CD4-positive, alpha-beta T cell treated with Interleukin-6 for 4 hours (primary cell): ENCODE measurements around the gene TNRC18.

Experiments used
- DNase-seq: peaks from one replicate; pipeline ENCODE4 v3.0.0-alpha.2; 2020; ENCODE audit warnings: mixed read lengths

Gene TNRC18

DNA sequence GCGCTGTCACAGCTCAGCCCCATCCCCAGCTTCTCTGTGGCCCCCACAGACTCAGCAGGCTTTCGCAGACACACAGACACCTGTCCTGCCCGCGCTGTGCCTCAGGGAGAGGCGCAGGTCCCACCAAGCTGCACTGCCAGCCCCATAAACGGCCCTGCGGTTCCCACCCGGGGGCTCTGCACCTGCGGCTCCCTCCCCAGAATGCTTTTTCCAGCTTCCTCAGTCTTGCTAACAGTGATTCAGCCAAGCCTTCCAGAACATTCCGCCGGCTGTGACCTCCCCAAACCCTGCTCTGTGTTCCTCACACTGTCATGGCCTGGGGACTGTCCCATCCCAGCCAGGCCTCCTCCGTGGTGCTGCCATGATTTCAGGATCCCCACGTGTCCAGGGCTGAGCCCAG lies 27.8 kb upstream of the TNRC18 start:
- DNase-seq = no peak

DNA sequence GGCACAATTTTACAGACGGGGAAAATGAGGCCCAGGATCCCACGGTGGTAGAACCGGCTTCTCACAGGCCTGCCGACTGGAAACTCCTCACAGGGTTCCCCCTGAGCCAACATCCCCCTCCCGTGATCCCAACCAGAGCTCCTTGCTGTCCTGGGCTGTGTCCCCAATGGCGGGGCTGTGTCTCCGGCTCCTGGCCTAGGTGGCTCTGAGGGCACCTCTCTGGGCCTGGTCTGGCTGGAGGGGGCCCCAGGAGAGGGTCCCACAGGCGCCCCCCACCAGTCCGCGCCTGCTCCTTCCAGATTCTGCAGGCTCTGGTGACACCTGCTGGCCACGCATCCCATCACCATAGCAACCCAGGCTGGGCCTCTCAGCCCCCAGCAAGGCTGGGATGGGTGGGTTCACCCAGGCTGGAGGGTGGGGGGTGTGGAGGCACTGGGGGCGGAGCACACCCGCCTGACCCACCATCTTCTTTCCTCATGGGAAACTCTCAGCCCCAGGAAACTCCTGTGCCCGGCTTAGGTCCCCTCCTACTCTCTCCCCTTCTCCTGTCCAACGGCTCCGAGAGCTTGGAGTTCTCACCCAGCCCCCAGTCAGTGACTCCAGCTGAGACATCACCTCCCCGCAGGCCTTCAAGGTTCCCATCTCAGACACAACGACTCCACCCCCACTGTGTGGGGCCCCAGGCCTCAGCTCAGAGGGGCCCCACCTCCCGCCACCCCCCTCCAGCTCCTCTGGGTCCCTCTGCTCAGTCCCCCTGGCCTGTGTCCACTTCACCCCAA lies 27.1 kb upstream of the TNRC18 start:
- peak; percentile 60 for DNase-seq

DNA sequence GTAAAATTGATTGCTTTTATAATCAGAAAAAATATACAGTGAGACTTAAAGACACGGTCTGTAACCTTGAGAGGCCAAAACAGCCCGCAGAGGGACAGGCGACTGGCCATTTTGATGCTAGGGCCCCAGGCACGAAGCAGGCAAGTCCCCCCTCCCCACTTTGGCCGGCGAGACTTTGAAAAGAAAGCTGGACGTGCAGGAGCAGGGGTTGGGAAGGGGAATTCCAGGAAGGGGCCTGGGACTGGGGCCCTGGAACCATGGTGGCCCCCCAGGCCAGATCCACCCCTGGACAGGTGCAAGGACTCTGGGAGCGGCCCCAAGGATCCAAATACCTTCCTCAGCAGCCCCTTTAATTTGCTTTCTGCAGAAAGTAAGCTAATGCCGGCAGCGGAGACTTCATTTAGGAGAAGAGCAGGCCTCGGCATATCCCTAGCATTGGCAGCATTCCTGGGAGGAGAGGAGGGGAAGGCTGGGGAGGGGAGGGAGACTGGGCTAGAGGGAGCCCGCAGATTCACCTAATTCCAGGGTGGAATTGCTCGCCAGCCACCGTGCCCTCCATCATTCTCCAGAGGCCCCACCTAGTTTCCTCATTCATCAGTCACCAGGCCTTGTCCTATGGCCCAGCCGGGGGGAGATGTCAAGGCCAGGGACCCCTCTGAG lies 24.9 kb upstream of the TNRC18 start:
- DNase-seq = no peak

DNA sequence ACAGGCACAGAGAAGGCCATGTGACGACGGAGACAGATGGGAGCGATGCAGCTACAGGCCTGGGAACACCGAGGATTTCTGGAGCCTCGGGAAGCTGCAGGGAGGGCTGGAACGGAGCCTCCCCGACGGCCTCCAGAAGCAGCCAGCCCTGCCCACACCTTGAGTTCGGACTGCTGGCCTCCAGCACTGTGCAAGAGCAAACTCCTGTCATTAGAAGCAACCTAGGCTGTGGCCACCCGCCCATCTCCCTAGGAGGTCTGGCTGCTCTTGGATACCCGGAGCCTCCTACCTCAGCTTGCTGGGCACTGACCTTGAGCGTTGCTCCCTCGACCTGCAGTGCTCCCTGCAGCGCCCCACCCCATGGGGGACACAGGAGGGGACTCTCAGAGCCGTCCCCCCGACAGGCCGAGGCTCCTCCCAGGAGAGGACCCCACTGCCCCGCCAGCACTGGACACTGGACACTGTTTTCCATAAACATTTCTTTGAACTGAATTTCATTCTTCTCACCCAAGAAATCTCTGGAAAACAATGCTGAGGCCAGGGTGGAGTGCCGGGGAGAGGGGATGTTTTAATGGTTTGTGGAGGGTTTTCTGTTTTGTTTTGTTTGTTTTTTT lies 22.5 kb upstream of the TNRC18 start:
- DNase-seq = no peak

DNA sequence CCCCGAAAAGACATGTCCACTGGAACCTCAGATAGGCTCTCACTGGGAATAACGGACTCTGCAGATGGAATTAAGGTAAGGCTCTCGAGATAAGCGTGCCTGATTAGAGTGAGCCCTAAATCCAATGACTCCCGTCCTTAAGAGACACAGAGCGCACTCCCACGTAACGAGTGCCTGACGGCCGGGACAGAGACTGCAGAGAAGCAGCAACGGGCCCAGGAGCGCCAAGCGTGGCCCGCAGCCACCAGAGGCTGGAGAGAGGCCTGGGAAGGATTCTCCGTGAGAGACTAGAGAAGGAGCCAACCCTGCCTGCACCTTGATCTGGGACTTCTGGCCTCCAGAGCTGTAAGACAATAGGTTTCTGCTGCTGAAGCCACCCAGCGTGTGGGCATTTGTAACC lies 20.0 kb upstream of the TNRC18 start:
- DNase-seq = no peak

DNA sequence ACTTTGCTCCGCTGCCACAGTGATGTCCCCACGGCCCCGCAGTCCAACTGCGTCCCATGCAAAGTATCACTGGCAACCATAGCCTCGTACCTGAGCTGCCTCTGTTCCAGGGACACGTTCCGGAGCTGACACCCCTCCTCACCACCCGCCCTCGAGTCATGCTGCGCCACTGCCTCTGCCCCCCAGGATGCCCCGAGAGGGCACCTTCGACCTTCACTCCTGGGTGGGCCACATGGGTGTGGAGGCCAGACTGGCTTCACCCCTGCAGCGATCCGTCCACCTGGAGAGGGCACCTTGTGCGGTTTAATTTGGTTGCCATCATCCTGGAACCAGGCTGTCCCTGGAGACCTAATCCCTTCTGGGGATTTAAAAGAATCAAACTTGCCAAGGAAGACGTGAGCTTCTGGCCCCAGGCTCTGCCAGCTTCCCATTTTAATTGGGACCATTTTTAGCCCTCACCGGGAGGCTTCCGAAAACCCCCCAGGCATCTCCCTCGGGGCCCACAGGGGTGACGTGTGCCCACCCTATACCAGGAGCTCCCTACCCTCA lies 19.2 kb upstream of the TNRC18 start:
- DNase-seq = no peak

DNA sequence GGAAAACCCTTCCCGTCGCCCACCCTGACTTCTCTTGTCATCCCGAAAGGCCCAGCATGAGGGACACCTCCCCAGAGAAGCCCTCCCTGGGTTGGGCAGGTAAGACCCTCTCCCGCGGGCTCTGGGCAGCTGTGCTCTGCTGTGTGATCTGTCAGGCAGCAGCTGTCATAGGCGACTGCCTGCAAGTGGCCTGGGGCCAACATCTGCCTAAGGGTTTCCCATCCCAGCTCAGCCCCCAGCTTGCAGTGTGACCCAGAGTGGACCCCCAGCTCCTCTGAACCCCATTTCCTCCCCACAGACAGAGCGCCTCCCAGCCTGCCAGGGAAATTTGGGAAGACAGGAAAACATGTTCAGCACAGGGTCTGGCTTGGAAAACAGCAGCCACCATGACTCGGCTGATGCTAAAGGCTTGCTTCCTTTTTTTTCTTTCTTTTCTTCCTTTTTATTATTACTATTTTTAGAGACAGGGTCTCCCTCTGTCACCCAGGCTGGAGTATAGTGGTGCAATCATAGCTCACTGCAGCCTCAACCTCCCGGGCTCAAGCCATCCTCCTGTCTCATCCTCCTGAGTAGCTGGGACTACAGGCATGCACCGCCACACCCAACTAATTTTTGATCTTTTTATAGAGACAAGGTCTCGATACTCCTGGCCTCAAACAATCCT lies 18.3 kb upstream of the TNRC18 start:
- no peak for DNase-seq

DNA sequence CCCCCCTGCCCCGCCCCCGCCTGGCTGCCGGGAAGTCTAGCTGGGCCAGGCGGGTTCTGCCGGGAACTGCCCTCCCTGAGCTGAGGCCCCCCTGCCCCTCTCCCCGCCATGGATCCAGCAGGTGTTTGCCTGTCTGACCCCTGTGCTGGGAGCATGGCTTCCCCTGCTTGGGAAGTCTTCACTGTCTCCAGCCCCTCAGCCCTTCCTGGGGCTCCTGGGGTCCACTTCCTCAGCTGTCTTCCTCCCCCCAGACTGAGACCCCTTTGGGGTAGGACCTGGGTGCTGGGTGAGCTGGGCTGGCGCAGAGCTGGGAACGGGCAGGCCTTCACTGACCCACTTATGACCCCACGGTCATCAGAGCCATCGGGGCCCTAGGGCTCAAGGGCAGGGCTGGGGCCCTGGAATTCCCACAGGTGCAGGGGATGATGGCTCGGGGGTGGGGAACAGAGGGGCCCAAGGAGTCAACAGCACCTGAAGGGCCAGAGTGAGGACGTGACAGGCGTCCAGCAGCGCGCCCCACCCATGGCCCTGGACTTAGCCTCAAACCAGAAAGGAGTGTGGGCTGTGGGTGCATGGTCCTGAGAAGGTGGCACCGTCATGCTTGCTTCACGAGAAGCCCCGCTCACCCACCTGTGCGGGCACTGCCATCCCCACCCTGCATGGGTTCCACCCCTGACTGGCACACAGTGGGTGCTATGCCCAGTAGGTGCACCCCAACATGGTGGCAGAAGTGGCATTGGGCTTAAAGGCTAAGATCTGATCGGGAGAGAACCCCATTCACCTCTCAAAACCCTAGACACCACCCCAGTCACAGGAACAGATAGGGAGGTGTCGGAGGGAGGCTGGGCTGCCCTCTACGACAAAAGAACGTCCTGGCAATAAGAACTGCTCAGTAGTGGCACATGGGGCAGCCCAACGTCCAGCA lies 16.2 kb upstream of the TNRC18 start:
- DNase-seq = no peak

DNA sequence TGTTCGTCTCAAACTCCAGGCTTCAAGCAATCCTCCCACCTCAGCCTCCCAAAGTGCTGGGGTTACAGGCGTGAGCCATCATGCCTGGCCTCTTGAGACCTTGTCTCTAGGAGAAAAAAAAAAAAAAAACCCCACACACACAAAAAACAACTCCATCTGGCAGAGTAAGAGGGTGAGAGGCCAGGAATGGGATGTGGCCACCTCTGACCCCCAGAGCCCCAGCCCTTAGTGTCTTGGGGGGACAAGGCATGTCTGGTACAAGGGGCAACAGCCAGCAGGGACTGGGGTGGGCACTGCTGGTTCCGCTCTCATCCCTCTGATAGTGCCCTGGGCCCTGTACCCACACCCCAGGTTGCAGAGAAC lies 15.6 kb upstream of the TNRC18 start:
- DNase-seq = no peak

DNA sequence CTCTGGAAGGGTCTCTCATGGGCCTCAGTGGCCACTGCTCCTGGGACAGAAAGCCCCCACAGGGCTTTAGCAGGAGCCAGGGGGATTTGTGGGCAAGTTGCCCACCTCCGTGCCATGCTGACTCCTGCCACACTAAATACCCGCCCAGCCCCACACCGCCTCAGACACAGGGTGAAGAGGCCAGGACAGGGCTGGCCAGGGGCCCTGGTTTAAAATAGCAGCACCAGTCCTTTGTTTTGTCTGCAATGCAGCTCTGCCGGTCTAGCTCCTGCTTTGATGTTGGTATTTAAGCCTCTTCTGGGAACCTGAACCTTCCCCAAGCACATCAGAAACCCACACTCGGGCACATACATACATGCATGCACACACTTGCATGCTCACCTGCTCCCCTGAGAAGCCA lies 14.4 kb upstream of the TNRC18 start:
- DNase-seq = no peak

DNA sequence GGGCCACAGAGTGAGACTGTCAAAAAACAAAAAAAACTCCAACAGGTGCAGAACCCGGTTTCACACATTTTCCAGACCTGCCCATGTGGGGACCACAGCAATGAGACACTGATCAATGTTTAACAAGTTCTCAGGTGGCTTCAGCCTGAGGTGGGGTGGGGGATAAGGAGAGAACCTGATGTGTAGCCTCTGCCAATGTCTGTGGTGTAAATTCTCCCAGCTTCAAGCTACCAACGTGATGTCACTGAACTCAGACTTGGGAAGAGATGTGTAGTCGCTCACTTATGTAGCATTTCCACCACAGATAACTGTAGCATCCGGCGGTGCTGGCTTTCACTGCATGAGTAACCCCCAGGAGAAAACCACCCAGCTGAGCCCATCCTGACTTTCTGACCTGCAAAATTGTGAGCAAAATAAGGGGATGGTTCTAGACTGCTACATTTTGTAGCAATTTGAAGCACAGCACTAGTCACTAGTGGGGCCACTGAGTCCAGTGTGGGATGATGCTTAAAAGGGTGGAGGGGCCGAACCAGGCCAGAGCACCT lies 13.8 kb upstream of the TNRC18 start:
- DNase-seq = no peak

DNA sequence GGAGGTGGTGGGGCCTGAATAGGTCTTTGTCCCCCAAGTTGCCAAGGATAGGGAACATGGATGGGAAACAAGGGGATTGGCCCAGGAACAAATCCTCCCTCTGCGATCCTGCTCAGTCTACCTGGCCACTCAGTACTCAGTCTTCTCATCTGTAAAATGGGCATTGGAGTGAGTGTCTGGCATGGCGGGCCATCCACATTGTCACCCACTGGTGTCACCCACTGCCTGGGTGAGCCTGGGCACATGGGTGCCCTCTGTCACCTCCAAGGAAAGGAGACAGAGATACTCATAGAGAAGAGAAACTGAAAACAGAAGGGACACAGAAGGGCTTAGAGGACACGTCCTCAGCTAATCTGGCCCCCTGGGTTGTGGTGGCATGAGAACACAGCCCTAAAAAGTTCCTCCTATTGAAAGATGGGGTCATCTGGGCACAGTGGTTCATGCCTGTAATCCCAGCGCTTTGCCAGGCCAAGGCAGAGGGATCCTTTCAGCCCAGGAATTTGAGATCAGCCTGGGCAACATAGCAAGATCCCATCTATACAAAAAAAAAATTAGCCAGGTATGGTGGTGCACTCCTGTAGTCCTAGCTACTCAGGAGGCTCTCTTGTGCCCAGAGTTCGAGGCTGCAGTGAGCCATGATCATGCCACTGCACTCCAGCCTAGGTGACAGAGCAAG lies 12.5 kb upstream of the TNRC18 start:
- DNase-seq = no peak

DNA sequence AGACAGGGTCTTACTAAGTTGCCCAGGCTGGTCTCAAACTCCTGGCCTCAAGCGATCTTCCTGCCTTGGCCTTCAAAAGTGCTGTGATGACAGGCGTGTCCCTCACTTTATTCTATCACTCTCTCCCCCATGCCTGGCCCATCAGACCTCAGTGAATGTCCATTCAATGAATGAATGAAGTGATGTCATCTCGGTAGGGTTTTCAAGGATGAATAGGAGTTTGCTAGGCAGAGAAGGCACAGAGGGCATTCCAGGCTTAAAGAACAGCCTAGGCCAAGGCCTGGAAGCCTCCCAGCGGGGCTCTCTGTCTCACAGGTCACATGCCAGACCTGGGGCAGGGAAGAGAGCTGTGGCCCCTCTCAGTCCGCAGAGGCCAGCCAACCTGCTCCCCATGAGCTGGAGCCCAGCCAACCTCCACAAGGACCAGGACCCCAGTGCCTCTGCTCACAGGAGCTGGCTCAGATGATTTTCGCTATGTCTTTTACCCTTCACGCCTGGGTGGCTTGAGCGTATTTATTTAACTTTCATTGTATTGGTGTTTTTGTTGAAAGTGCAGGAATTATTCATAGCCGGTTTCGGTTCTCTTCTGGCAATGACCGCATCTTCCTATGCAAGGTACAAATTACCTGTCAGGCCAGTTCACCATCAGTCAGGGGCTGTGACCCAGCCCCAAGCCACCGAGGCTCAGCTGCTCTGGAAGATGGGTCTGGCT lies 11.8 kb upstream of the TNRC18 start:
- DNase-seq = no peak

DNA sequence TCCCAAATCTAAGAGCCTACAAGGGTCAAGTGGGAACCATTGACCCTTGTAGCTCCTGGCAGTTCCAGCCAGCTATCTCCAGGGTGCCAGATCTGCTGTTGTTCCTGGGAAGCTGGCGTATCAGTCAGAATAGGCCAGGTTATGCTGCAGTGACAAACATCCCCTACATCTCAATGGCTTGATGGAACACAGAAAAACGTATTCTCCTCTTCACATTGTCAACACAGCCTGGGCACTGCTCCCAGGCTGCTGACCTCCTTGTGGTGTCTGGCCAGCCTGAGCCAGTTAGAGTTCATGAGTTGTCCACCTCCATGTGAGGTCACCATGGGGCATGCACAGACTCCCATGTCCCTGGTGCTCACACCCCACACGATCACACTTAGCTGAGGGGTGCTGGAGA lies 9.5 kb upstream of the TNRC18 start:
- DNase-seq = no peak

DNA sequence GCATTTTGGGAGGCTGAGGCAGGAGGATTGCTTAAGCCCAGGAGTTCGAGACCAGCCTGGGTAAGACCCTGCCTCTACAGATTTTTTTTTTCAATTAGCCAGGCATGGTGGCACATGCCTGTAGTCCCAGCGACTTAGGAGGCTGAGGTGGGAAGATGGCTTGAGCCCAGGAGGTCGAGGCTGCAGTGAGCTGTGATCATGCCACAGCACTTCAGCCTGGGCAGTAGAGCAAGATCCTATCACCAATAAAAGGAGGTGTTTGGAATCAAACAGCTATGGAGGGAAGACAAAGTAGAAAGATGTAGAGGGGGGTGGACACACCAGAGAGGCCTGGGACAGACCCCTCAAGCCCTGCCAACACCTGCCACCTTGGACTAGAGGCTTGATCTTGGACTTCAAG lies 9.1 kb upstream of the TNRC18 start:
- DNase-seq = no peak

DNA sequence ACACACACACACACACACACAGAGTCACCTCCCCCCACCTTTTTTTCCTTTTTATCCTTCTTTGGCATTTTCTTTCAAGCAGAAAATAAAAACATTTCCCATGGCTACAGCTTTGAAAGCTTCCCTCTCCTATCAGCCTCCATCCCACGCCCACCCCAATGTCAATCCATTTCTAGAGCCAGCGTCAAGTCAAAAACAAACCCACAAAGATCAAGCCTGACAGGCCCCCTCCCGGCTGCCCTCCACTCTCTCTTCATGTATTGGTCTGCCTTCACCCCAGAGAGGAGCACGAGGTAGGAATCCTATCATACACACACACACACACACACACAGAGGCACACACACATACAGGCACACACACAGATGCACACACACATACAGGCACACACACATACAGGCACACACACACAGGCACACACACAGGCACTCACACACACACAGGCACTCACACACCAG lies 8.0 kb upstream of the TNRC18 start:
- no peak for DNase-seq

DNA sequence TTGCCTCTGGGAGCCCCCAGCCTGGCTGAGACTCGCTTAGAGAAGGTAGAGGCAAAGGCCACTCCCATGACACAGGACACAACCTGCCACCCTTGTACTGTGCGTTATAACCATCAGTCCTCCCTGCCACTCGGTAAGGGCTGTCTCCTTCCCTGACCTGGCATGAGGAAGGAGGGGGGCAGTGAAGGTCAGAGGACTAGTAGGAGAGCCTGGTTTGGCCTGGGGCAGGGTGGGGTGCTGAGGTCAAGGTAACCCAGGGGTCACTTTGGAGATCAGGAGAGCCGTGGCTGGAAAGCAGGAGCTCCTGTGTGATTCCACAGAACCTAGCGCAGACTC lies 6.9 kb upstream of the TNRC18 start:
- no peak for DNase-seq

DNA sequence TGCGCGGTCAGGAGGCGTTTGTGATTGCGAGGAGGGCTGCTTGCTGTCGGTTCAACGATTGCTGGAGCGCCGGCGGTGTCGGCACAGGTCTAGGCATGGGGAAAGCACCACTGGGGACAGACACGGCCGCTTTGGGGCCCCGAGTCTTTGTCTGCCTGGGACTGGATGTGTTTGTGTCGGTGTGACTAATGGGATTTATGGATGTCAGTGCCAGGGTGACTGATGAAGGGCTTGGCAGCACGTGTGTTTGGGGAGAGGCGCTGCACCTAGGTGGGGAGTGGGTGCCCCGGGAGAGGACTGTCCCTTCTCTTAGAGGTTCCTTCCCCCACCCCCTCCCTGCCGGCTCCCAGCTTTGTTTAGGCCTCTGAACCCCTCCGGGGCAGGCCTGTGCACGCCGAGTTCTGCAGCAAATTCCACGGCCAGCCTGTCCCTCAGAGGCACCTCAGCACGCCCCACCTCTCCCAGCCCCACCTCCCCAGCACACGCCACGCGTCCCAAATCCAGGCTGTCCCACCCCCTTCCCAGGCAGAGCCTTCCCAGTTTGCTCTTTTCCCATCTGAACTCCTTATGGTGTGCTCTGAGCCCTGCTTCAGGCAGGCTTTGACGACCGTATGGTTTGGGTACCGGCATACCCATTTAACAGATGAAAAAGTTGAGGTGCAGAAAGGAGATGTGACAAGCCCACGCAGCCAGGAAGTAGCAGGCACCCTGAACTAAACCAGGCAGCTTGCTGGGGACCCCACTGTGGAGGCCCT lies 6.4 kb upstream of the TNRC18 start:
- no peak for DNase-seq

DNA sequence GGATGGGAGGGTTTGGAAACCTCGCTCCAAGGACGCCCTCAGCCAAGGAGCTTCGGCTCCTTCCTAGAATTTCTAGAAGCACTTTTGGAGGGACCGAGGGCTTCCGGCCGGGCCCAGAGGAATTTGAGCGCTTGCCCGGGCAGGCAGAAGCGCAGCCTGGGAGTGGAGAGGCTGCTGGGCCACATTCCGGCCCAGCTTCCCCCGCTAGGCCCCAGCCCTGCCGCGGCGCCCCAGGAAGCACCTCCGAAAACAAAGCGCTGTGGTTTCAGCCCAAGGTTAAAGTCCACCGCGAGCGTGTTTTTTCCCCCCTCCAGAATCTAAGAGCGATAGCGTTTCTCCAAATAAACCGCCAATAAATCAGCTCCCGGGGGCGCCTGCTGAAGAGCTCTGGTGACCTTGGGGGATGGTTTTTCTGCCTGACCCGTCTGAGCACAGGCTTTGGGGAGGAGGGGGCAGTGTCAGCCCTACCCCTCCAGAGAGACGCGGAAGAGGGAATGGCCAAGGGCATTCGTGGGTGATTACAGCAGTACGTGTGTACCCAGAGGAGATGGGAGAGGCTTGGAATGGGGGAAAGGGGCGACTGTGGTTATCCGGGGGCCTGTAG lies 5.7 kb upstream of the TNRC18 start:
- DNase-seq = no peak
